Measurements from ENCODE around the gene HP.

DNA sequence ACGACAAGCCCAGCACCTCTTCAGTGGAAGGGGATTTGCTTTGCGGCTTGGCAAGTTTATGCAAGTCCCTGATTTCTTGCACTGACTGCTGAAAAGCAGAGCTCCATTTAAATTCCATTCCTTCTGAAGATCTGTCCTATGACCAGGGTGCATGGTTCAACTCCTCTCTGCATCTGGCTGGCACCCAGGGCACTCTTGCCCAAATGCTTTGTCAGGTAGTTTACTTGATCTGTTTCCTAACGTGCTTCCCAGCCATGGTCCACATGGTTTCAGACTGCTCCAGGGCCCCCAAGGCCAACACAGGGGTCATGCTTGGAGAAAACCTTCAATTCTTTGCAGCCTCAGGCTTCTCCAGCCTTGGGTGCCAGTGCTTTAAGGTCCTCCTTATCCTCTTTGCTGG lies 11.2 kb upstream of the HP start:
- TF ChIP-seq, protein P1, sequence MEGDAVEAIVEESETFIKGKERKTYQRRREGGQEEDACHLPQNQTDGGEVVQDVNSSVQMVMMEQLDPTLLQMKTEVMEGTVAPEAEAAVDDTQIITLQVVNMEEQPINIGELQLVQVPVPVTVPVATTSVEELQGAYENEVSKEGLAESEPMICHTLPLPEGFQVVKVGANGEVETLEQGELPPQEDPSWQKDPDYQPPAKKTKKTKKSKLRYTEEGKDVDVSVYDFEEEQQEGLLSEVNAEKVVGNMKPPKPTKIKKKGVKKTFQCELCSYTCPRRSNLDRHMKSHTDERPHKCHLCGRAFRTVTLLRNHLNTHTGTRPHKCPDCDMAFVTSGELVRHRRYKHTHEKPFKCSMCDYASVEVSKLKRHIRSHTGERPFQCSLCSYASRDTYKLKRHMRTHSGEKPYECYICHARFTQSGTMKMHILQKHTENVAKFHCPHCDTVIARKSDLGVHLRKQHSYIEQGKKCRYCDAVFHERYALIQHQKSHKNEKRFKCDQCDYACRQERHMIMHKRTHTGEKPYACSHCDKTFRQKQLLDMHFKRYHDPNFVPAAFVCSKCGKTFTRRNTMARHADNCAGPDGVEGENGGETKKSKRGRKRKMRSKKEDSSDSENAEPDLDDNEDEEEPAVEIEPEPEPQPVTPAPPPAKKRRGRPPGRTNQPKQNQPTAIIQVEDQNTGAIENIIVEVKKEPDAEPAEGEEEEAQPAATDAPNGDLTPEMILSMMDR (IDR thresholded peaks at IDR 0.05; ENCODE audit: poor library complexity), result no peak
- TF ChIP-seq EZH2 (IDR thresholded peaks at IDR 0.05; ENCODE audit: borderline replicate concordance), result no peak
